NCI-H187 (cell line): ENCODE results near the gene SLC44A3.

ENCODE experiments used
- DNase-seq, 2 experiments: peaks; one replicate each; lab custom pipeline; 2025; lab: John Stamatoyannopoulos, UW

SLC44A3 gene

GRCh38 chr1:94803106-94803505 lies 17.1 kb upstream of the SLC44A3 start:
- no peak for DNase-seq

GRCh38 chr1:94803517-94804441 lies 16.4 kb upstream of the SLC44A3 start:
- DNase-seq: no peak

GRCh38 chr1:94804442-94804837 lies 15.7 kb upstream of the SLC44A3 start:
- DNase-seq: no peak

GRCh38 chr1:94805912-94806311 lies 14.2 kb upstream of the SLC44A3 start:
- peak in 1 of 2 experiments; percentile 14 for DNase-seq

- no peak for DNase-seq
Measured at GRCh38 chr1:94806441-94806871, 13.7 kb upstream of the SLC44A3 start.

GRCh38 chr1:94807742-94808491 lies 12.2 kb upstream of the SLC44A3 start:
- no peak for DNase-seq

- DNase-seq: no peak
Measured at GRCh38 chr1:94808669-94809068, 11.5 kb upstream of the SLC44A3 start.

- no peak for DNase-seq
Measured at GRCh38 chr1:94812985-94813384, 7.2 kb upstream of the SLC44A3 start.

GRCh38 chr1:94816030-94816429 lies 4.1 kb upstream of the SLC44A3 start:
- DNase-seq: no peak

- no peak for DNase-seq
Measured at GRCh38 chr1:94817712-94818111, 2.4 kb upstream of the SLC44A3 start.

GRCh38 chr1:94819238-94819944 lies 766 bp upstream of the SLC44A3 start:
- DNase-seq: peak in 1 of 2 experiments; percentile 32

GRCh38 chr1:94820936-94821335 lies 779 bp downstream of the SLC44A3 start:
- DNase-seq: no peak

GRCh38 chr1:94821636-94822305 lies 1.6 kb downstream of the SLC44A3 start:
- no peak for DNase-seq

GRCh38 chr1:94823116-94823515 lies 3.0 kb downstream of the SLC44A3 start:
- DNase-seq: no peak

GRCh38 chr1:94825936-94826335 lies 5.8 kb downstream of the SLC44A3 start:
- no peak for DNase-seq

- DNase-seq: no peak
Measured at GRCh38 chr1:94827434-94827833, 7.3 kb downstream of the SLC44A3 start.

- DNase-seq: no peak
Measured at GRCh38 chr1:94828251-94828650, 8.1 kb downstream of the SLC44A3 start.

GRCh38 chr1:94831641-94832040 lies 11.5 kb downstream of the SLC44A3 start:
- no peak for DNase-seq

- no peak for DNase-seq
Measured at GRCh38 chr1:94832446-94832845, 12.3 kb downstream of the SLC44A3 start.

- no peak for DNase-seq
Measured at GRCh38 chr1:94832931-94833585, 12.9 kb downstream of the SLC44A3 start.

- no peak for DNase-seq
Measured at GRCh38 chr1:94836891-94837290, 16.7 kb downstream of the SLC44A3 start.
